Thyroid gland (tissue), 4 donors: ENCODE data around the gene CLEC1A. TPM values are rescaled to one million over a fixed set of nuclear protein-coding genes. Genes with fewer than 3 reads are reported as not detected.

Experiments
- DNase-seq, 2 donors: peaks; one replicate each; pipeline ENCODE4 v3.0.0-alpha.2; 2019
- H3K27ac ChIP-seq, 3 donors: fragments of 200-600 bp; sonication (generic); 1 replicate in 2 of 3; 2 replicates in 1 of 3; pipeline ENCODE4 v1.5.1; 2016 to 2019; ENCODE audit warnings: mild to moderate bottlenecking in 1 of 3, moderate library complexity in 1 of 3
- H3K27me3 ChIP-seq: fragments of 200-600 bp; sonication (generic); one replicate; pipeline ENCODE4 v1.5.1; 2019
- H3K36me3 ChIP-seq, 2 donors: fragments of 200-600 bp; sonication (generic); one replicate each; pipeline ENCODE4 v1.5.1; 2016 to 2019
- H3K4me1 ChIP-seq, 2 donors: fragments of 200-600 bp; sonication (generic); one replicate each; pipeline ENCODE4 v1.5.1; 2017 to 2019
- H3K4me3 ChIP-seq, 3 donors: fragments of 200-600 bp; sonication (generic); replicated peaks in 1 of 3; 1 replicate in 2 of 3; 2 replicates in 1 of 3; pipeline ENCODE4 v1.5.1; 2016; ENCODE audit warnings: mild to moderate bottlenecking in 1 of 3
- H3K9me3 ChIP-seq: fragments of 200-600 bp; sonication (generic); one replicate; pipeline ENCODE4 v1.5.1; 2017
- POLR2A ChIP-seq, 2 donors: fragments of 450-650 bp; IDR thresholded peaks; one replicate each; pipeline ENCODE4 v1.6.1; 2017; ENCODE audit warnings: antibody characterized with exemption in 2 of 2, mild to moderate bottlenecking in 2 of 2, moderate library complexity in 1 of 2
- WGBS, 2 donors: methylation state at CpG; one replicate each; pipeline ENCODE4 v1.1.5; 2017; 5-methylcytosine and 5-hydroxymethylcytosine counted together
- intact Hi-C: fragments of 100-400 bp; cut with DNase I; formaldehyde crosslinking; loops from one replicate; pipeline ENCODE4 v1.15.1; 2023
- total RNA-seq, 4 donors: library from RNA; depleted of rRNA; stranded (reverse); fragments of >200 nt; gene quantifications; one replicate each; pipeline ENCODE4 v1.2.3, GENCODE V29; 2016
- TF ChIP-seq, protein P1 (sequence below), 6 experiments: fragments of 200-600 bp in 3 of 6; fragments of 450-650 bp in 3 of 6; sonication (generic) in 3 of 6; IDR thresholded peaks; one replicate each; pipeline ENCODE4 v1.5.1; 2016 to 2019; ENCODE audit warnings: antibody characterized with exemption in 6 of 6, mild to moderate bottlenecking in 2 of 6, inconsistent platforms in 1 of 6, moderate library complexity in 1 of 6

CLEC1A gene
- total RNA-seq, 4 donors from 2014 or later = 2.5 to 9.7 (median 5.2) TPM

DNA sequence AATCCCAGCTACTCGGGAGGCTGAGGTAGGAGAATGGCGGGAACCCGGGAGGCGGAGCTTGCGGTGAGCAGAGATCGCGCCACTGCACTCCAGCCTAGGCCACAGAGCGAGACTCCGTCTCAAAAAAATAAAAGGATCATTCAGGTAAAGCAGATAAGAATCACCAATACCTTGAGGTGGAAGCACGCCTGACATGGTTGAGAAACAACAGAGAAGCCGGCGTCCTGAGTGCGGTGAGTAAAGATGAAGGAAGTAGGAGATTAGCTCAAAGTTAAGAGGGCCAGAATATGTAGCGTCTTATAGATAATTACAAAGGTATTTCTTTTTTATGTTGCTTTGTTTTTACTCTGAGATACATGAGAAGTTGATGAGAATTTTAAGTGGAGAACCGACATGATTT is 16.5 kb upstream of the CLEC1A start:
- H3K4me1 ChIP-seq = no peaks in the 10 kb centered on the region
- no peaks in the 10 kb centered on the region for H3K36me3 ChIP-seq
- 87 to 90% methylated on average over 15 of the region's 15 CpGs for WGBS, 2 donors
- intact Hi-C loops = no loop called here
- DNase-seq = no peak
- no peaks in the 10 kb centered on the region for H3K27me3 ChIP-seq
- TF ChIP-seq POLR2A (IDR thresholded peaks at IDR 0.05) = no peak
- TF ChIP-seq, protein P1, sequence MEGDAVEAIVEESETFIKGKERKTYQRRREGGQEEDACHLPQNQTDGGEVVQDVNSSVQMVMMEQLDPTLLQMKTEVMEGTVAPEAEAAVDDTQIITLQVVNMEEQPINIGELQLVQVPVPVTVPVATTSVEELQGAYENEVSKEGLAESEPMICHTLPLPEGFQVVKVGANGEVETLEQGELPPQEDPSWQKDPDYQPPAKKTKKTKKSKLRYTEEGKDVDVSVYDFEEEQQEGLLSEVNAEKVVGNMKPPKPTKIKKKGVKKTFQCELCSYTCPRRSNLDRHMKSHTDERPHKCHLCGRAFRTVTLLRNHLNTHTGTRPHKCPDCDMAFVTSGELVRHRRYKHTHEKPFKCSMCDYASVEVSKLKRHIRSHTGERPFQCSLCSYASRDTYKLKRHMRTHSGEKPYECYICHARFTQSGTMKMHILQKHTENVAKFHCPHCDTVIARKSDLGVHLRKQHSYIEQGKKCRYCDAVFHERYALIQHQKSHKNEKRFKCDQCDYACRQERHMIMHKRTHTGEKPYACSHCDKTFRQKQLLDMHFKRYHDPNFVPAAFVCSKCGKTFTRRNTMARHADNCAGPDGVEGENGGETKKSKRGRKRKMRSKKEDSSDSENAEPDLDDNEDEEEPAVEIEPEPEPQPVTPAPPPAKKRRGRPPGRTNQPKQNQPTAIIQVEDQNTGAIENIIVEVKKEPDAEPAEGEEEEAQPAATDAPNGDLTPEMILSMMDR (IDR thresholded peaks at IDR 0.05) = no peak
- H3K4me3 ChIP-seq = no peak overlapping the region
- H3K9me3 ChIP-seq = no peaks in the 10 kb centered on the region
- H3K27ac ChIP-seq = no peak overlapping the region

DNA sequence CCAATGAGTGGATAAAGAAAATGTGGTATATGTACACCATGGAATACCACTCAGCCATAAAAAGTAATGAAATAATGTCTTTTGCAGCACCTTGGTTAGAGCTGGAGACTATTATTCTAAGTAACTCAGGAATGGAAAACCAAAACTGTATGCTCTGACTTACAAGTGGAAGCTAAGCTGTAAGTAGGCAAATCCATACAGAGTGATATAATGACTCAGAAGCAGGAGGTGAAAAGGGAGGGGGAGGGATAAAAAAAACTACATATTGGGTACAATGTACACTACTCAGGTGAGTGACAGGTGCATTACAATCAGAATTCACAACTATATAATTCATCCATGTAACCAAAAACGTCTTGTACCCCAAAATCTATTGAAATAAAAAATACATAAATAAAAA is 15.1 kb upstream of the CLEC1A start:
- no peak for TF ChIP-seq POLR2A (IDR thresholded peaks at IDR 0.05)
- no peak overlapping the region for H3K27ac ChIP-seq
- H3K36me3 ChIP-seq = no peaks in the 10 kb centered on the region
- H3K9me3 ChIP-seq = no peaks in the 10 kb centered on the region
- H3K4me1 ChIP-seq = no peaks in the 10 kb centered on the region
- no peaks in the 10 kb centered on the region for H3K27me3 ChIP-seq
- no peak overlapping the region for H3K4me3 ChIP-seq
- intact Hi-C loops = no loop called here
- no peak for DNase-seq
- 58% methylated on average over 1 of the region's 1 CpG for WGBS, 2 donors

DNA sequence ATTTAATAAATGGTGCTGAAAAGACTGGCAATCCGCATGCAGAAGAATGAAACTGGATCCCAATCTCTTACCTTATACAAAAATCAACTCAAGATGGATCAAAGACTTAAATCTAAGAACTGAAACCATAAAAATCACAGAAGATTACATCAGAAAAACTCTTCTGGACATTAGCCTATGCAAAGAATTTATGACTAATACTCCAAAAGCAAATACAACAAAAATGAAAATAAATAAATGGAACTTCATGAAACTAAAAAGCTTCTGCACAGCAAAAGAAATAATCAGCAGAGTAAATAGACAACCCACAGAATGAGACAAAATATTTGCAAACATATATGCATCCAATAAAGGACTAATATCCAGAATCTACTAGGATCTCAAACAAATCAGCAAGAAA is 14.3 kb upstream of the CLEC1A start:
- intact Hi-C loops = no loop called here
- H3K4me3 ChIP-seq = no peak overlapping the region
- H3K36me3 ChIP-seq = no peaks in the 10 kb centered on the region
- DNase-seq = no peak
- TF ChIP-seq POLR2A (IDR thresholded peaks at IDR 0.05) = no peak
- TF ChIP-seq, protein P1 (IDR thresholded peaks at IDR 0.05) = no peak
- H3K4me1 ChIP-seq = no peaks in the 10 kb centered on the region
- whole genome bisulfite sequencing, 2 donors = 96% methylated on average over 1 of the region's 1 CpG
- H3K9me3 ChIP-seq = no peaks in the 10 kb centered on the region
- no peaks in the 10 kb centered on the region for H3K27me3 ChIP-seq
- H3K27ac ChIP-seq = no peak overlapping the region

GRCh38 chr12:10111451-10111850 is 12.7 kb upstream of the CLEC1A start:
- no peak overlapping the region for H3K27ac ChIP-seq
- H3K4me1 ChIP-seq = no peaks in the 10 kb centered on the region
- no peaks in the 10 kb centered on the region for H3K36me3 ChIP-seq
- H3K9me3 ChIP-seq = no peaks in the 10 kb centered on the region
- 89 to 90% methylated on average over 38 of the region's 38 CpGs for WGBS, 2 donors
- TF ChIP-seq, protein P1 (IDR thresholded peaks at IDR 0.05) = no peak
- TF ChIP-seq POLR2A (IDR thresholded peaks at IDR 0.05) = no peak
- H3K4me3 ChIP-seq = no peak overlapping the region
- no peaks in the 10 kb centered on the region for H3K27me3 ChIP-seq
- intact Hi-C loops = no loop called here
- DNase-seq = no peak

DNA sequence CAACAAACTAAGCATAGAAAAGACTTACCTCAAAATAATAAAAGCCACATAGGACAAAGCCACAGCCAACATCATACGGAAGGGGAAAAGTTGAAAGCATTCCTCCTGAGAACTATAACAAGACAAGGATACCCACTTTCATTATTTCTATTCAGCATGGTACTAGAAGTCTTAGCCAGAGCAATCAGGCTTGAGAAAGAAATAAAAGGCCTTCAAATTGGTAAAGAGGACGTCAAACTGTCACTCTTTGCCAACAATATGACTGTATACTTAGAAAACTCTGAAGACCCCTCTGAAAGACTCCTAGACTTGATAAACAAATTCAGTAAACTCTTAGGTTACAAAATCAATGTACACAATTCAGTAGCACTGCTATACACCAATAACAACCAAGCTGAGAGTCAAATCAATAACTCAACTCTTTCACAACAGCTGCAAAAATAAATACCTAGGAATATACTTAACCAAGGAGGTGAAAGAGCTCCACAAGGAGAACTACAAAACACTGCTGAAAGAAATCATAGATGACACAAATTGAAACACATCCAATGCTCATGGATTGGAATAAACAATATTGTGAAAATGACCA is 11.6 kb upstream of the CLEC1A start:
- no peaks in the 10 kb centered on the region for H3K27me3 ChIP-seq
- WGBS, 2 donors = 88 to 91% methylated on average over 2 of the region's 2 CpGs
- DNase-seq = no peak
- H3K36me3 ChIP-seq = no peaks in the 10 kb centered on the region
- no peaks in the 10 kb centered on the region for H3K9me3 ChIP-seq
- no peak overlapping the region for H3K27ac ChIP-seq
- no peak overlapping the region for H3K4me3 ChIP-seq
- intact Hi-C loops = no loop called here
- TF ChIP-seq, protein P1 (IDR thresholded peaks at IDR 0.05) = no peak
- TF ChIP-seq POLR2A (IDR thresholded peaks at IDR 0.05) = no peak
- H3K4me1 ChIP-seq = no peaks in the 10 kb centered on the region
